HEK293 (cell line): ENCODE measurements around the gene PTCD1.
A peak's percentile ranks its signal among the peaks of the same experiment; 100 is the strongest.

Experiments used
- CTCF ChIA-PET: fragments of 350-600 bp; formaldehyde crosslinking; extraction: SDS; loops from one replicate; lab custom pipeline; 2021; ENCODE audit warnings: antibody characterized with exemption; lab: Yijun Ruan, JAX
- POLR2A ChIA-PET: fragments of 300-600 bp; formaldehyde crosslinking; extraction: SDS; loops from one replicate; lab custom pipeline; 2020; ENCODE audit warnings: antibody characterized with exemption, inconsistent platforms; lab: Yijun Ruan, JAX
- H3K27ac ChIP-seq: fragments of 200-500 bp; sonication (Bioruptor generic); 2 replicates; pipeline ENCODE4 v1.5.1; 2014; ENCODE audit warnings: low read depth, low read length, control low read depth, inconsistent platforms; ENCODE audit errors: extremely low read depth
- H3K36me3 ChIP-seq, 2 experiments: fragments of 200-500 bp in 1 of 2; sonication (Bioruptor generic) in 1 of 2; 1 replicate in 1 of 2; 2 replicates in 1 of 2; pipeline ENCODE4 v1.5.1; 2014 to 2017; ENCODE audit warnings: inconsistent platforms in 2 of 2, low read length in 2 of 2; ENCODE audit not compliant: control insufficient read depth in 2 of 2, insufficient read depth in 1 of 2
- H3K4me1 ChIP-seq: fragments of 200-500 bp; sonication (Bioruptor generic); 2 replicates; pipeline ENCODE4 v1.5.1; 2014; ENCODE audit warnings: mild to moderate bottlenecking, low read length, inconsistent platforms; ENCODE audit not compliant: control insufficient read depth, insufficient read depth
- H3K4me3 ChIP-seq: 2 replicates; pipeline ENCODE4 v1.5.1; 2011; ENCODE audit warnings: low read depth, mild to moderate bottlenecking, control low read depth, low read length, moderate library complexity
- H3K9me3 ChIP-seq: fragments of 200-500 bp; sonication (Bioruptor generic); 2 replicates; pipeline ENCODE4 v1.5.1; 2014; ENCODE audit warnings: low read depth, low read length, inconsistent platforms; ENCODE audit not compliant: control insufficient read depth, insufficient read depth
- BCL11A ChIP-seq: fragments of 450-650 bp; formaldehyde crosslinking; IDR thresholded peaks from 2 replicates; pipeline ENCODE4 v1.5.1; 2016; ENCODE audit warnings: low read depth, missing biosample characterization, missing genetic modification characterization
- EGR2 ChIP-seq: fragments of 450-650 bp; formaldehyde crosslinking; IDR thresholded peaks from 2 replicates; pipeline ENCODE4 v1.5.1; 2016; ENCODE audit warnings: low read depth, missing biosample characterization, missing genetic modification characterization
- GFI1B ChIP-seq: fragments of 450-650 bp; formaldehyde crosslinking; IDR thresholded peaks from 2 replicates; pipeline ENCODE4 v1.5.1; 2016; ENCODE audit warnings: missing biosample characterization, missing genetic modification characterization
- KLF16 ChIP-seq: fragments of 450-650 bp; formaldehyde crosslinking; IDR thresholded peaks from 2 replicates; pipeline ENCODE4 v1.5.1; 2017; ENCODE audit warnings: missing biosample characterization, missing genetic modification characterization
- REPIN1 ChIP-seq: fragments of 450-650 bp; formaldehyde crosslinking; IDR thresholded peaks from 2 replicates; pipeline ENCODE4 v1.5.1; 2017; ENCODE audit warnings: missing biosample characterization, missing genetic modification characterization, low read depth
- SP3 ChIP-seq: fragments of 450-650 bp; formaldehyde crosslinking; IDR thresholded peaks from 2 replicates; pipeline ENCODE4 v1.5.1; 2016; ENCODE audit warnings: missing biosample characterization, missing genetic modification characterization
- YY1 ChIP-seq: fragments of 450-650 bp; formaldehyde crosslinking; IDR thresholded peaks from 2 replicates; pipeline ENCODE4 v1.5.1; 2018; ENCODE audit warnings: missing biosample characterization, missing genetic modification characterization
- ZFHX2 ChIP-seq: fragments of 450-650 bp; formaldehyde crosslinking; conservative IDR thresholded peaks from 2 replicates; pipeline ENCODE4 v1.5.1; 2016; ENCODE audit warnings: missing biosample characterization, missing genetic modification characterization
- ZNF121 ChIP-seq: fragments of 450-650 bp; formaldehyde crosslinking; IDR thresholded peaks from 2 replicates; pipeline ENCODE4 v1.5.1; 2016; ENCODE audit warnings: missing biosample characterization, missing genetic modification characterization
- ZNF214 ChIP-seq: fragments of 450-650 bp; formaldehyde crosslinking; IDR thresholded peaks from 2 replicates; pipeline ENCODE4 v1.5.1; 2017; ENCODE audit warnings: missing biosample characterization, mild to moderate bottlenecking, missing genetic modification characterization, borderline replicate concordance
- ZNF311 ChIP-seq: fragments of 450-650 bp; formaldehyde crosslinking; IDR thresholded peaks from 2 replicates; pipeline ENCODE4 v1.5.1; 2017; ENCODE audit warnings: missing biosample characterization, missing genetic modification characterization, borderline replicate concordance
- ZNF394 ChIP-seq: fragments of 450-650 bp; formaldehyde crosslinking; IDR thresholded peaks from 2 replicates; pipeline ENCODE4 v1.5.1; 2016; ENCODE audit warnings: missing biosample characterization, missing genetic modification characterization, mild to moderate bottlenecking, moderate library complexity, borderline replicate concordance
- ZNF510 ChIP-seq: fragments of 450-650 bp; formaldehyde crosslinking; IDR thresholded peaks from 2 replicates; pipeline ENCODE4 v1.5.1; 2018; ENCODE audit warnings: mild to moderate bottlenecking, missing genetic modification characterization, missing biosample characterization; ENCODE audit not compliant: insufficient replicate concordance
- ZNF623 ChIP-seq: fragments of 450-650 bp; formaldehyde crosslinking; IDR thresholded peaks from 2 replicates; pipeline ENCODE4 v1.5.1; 2016; ENCODE audit warnings: missing biosample characterization, missing genetic modification characterization
- ZNF624 ChIP-seq: fragments of 450-650 bp; formaldehyde crosslinking; IDR thresholded peaks from 2 replicates; pipeline ENCODE4 v1.5.1; 2017; ENCODE audit warnings: missing biosample characterization, missing genetic modification characterization
- ZNF626 ChIP-seq: fragments of 450-650 bp; sonication (Bioruptor Pico); formaldehyde crosslinking; IDR thresholded peaks from 2 replicates; pipeline ENCODE4 v1.5.1; 2018; ENCODE audit warnings: missing biosample characterization, missing genetic modification characterization, inconsistent platforms
- ZNF843 ChIP-seq: fragments of 450-650 bp; formaldehyde crosslinking; IDR thresholded peaks from 2 replicates; pipeline ENCODE4 v1.5.1; 2016; ENCODE audit warnings: missing biosample characterization, missing genetic modification characterization
- ZSCAN16 ChIP-seq: fragments of 450-650 bp; formaldehyde crosslinking; IDR thresholded peaks from 2 replicates; pipeline ENCODE4 v1.5.1; 2016; ENCODE audit warnings: missing biosample characterization, missing genetic modification characterization
- TF ChIP-seq, protein P1 (sequence below): sonication (generic); formaldehyde crosslinking; IDR thresholded peaks from 2 replicates; pipeline ENCODE4 v1.8.1; 2022; ENCODE audit warnings: mild to moderate bottlenecking, moderate library complexity, missing genetic modification reagents
- TF ChIP-seq, protein P2 (sequence below): fragments of 450-650 bp; formaldehyde crosslinking; IDR thresholded peaks from 2 replicates; pipeline ENCODE4 v1.5.1; 2016; ENCODE audit warnings: missing biosample characterization, missing genetic modification characterization
- TF ChIP-seq, protein P3 (sequence below): fragments of 450-650 bp; formaldehyde crosslinking; conservative IDR thresholded peaks from 2 replicates; pipeline ENCODE4 v1.5.1; 2016; ENCODE audit warnings: low read depth, missing biosample characterization, missing genetic modification characterization

Gene PTCD1

DNA sequence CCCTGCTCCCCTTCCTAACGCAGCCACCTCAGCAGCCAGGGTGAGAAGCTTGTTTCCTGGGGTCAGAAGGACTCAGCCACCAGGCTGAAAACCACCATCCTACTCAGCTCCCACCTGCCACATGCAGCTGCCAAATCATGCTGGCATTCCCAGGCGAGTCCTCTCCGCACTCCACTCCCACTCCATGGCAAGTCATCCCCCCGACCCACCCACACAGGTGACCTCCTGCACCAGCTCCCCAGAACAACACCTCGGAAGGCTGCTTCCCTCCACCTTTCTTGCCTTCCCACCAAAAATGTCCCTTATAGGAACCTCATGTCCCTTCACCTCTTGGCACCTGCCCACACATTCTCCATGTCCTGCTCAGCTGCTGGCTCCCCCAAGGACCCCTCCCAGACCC, 34.8 kb downstream of the PTCD1 start:
- no peak for TF ChIP-seq ZNF394 (tag by site-specific recombination)
- no peak for TF ChIP-seq ZNF510 (tag by site-specific recombination)
- TF ChIP-seq, protein P1, sequence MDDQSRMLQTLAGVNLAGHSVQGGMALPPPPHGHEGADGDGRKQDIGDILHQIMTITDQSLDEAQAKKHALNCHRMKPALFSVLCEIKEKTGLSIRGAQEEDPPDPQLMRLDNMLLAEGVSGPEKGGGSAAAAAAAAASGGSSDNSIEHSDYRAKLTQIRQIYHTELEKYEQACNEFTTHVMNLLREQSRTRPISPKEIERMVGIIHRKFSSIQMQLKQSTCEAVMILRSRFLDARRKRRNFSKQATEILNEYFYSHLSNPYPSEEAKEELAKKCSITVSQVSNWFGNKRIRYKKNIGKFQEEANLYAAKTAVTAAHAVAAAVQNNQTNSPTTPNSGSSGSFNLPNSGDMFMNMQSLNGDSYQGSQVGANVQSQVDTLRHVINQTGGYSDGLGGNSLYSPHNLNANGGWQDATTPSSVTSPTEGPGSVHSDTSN (CRISPR knock-in tag) = no peak
- TF ChIP-seq, protein P2, sequence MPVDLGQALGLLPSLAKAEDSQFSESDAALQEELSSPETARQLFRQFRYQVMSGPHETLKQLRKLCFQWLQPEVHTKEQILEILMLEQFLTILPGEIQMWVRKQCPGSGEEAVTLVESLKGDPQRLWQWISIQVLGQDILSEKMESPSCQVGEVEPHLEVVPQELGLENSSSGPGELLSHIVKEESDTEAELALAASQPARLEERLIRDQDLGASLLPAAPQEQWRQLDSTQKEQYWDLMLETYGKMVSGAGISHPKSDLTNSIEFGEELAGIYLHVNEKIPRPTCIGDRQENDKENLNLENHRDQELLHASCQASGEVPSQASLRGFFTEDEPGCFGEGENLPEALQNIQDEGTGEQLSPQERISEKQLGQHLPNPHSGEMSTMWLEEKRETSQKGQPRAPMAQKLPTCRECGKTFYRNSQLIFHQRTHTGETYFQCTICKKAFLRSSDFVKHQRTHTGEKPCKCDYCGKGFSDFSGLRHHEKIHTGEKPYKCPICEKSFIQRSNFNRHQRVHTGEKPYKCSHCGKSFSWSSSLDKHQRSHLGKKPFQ (tag by site-specific recombination) = no peak
- no peak for TF ChIP-seq ZNF624 (tag by site-specific recombination)
- TF ChIP-seq ZNF311 (tag by site-specific recombination) = no peak
- no peak for TF ChIP-seq ZNF214
- TF ChIP-seq ZFHX2 (tag by site-specific recombination) = peak; percentile 83
- no peak for TF ChIP-seq REPIN1 (tag by site-specific recombination)
- TF ChIP-seq, protein P3, sequence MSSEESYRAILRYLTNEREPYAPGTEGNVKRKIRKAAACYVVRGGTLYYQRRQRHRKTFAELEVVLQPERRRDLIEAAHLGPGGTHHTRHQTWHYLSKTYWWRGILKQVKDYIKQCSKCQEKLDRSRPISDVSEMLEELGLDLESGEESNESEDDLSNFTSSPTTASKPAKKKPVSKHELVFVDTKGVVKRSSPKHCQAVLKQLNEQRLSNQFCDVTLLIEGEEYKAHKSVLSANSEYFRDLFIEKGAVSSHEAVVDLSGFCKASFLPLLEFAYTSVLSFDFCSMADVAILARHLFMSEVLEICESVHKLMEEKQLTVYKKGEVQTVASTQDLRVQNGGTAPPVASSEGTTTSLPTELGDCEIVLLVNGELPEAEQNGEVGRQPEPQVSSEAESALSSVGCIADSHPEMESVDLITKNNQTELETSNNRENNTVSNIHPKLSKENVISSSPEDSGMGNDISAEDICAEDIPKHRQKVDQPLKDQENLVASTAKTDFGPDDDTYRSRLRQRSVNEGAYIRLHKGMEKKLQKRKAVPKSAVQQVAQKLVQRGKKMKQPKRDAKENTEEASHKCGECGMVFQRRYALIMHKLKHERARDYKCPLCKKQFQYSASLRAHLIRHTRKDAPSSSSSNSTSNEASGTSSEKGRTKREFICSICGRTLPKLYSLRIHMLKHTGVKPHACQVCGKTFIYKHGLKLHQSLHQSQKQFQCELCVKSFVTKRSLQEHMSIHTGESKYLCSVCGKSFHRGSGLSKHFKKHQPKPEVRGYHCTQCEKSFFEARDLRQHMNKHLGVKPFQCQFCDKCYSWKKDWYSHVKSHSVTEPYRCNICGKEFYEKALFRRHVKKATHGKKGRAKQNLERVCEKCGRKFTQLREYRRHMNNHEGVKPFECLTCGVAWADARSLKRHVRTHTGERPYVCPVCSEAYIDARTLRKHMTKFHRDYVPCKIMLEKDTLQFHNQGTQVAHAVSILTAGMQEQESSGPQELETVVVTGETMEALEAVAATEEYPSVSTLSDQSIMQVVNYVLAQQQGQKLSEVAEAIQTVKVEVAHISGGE (tag by site-specific recombination) = no peak
- no peak for TF ChIP-seq ZNF626 (tag by site-specific recombination)
- TF ChIP-seq ZNF843 (tag by site-specific recombination) = no peak
- TF ChIP-seq GFI1B (tag by site-specific recombination) = no peak
- TF ChIP-seq KLF16 (tag by site-specific recombination) = no peak
- peak; percentile 88 for TF ChIP-seq EGR2 (tag by site-specific recombination)
- TF ChIP-seq BCL11A (tag by site-specific recombination) = no peak
- no peak for TF ChIP-seq SP3 (tag by site-specific recombination)
- Histone ChIP-seq H3K4me3 (no peak overlapping the region), H3K4me1 (peaks cover 2% of the 10 kb centered on the region; the same call in 1 of the 2 replicates), H3K27ac (no peak overlapping the region), H3K36me3 (peaks cover 20 to 62% of the 10 kb centered on the region in 2 experiments; a peak in 2 of 3 replicates), H3K9me3 (no peaks in the 10 kb centered on the region)
- POLR2A ChIA-PET = interaction anchor here (0.6 kb wide), 1 partner anchor 256 kb away, joined by 3 read pairs; no protein-coding TSS in a partner anchor
- CTCF ChIA-PET = interaction anchor here (0.6 kb wide), 1 partner anchor 862 kb away, joined by 4 read pairs; no protein-coding TSS in a partner anchor

- no peaks in the 10 kb centered on the region for H3K9me3 ChIP-seq
- POLR2A ChIA-PET = interaction anchor here (0.6 to 0.7 kb wide), 2 partner anchors 11 to 13 kb away, joined by 3 to 4 read pairs; no protein-coding TSS in a partner anchor
- peaks cover 26 to 71% of the 10 kb centered on the region in 2 experiments; a peak in 2 of 3 replicates for H3K36me3 ChIP-seq
- H3K27ac ChIP-seq = no peak overlapping the region
- peaks cover 2% of the 10 kb centered on the region; the same call in 1 of the 2 replicates for H3K4me1 ChIP-seq
- TF ChIP-seq ZNF121 (no peak), ZNF623 (tag by site-specific recombination) (peak; percentile 99), YY1 (no peak), ZSCAN16 (no peak)
- TF ChIP-seq, all 188 proteins: peak for 1
- no peak overlapping the region for H3K4me3 ChIP-seq
- CTCF ChIA-PET = no interaction called here
These were observed 35.7 kb downstream of the PTCD1 start for GRCh38 chr7:99402854-99403253.
